ENCODE results near the gene MT1G.
"Not testable (repeated sequence)": the region's sequence is repeated elsewhere in the genome, so short reads cannot be mapped to it uniquely, and the experiment has no call there.

The MT1G gene

DNA sequence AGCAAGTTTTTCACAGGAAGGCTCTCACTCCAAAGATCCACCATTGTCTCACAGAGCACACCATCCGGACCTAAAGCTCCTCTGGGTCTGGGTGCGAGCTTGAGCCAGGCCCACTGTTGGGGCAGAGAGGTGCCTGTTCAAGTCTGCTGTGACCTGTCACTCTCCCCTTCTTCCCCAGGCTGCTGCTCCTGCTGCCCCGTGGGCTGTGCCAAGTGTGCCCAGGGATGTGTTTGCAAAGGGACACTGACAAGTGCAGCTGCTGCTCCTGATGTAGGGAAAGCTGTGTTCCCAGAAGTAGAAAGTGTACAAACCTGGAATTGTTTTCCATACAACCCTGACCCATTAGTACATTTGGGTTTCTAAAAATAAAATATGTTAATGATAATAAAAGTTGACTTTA is 9.6 kb upstream of the MT1G start:
- Histone ChIP-seq H3K27me3 (ENCODE audit: insufficient read depth, poor library complexity, severe bottlenecking) (peaks cover 14% of the 10 kb centered on the region), H3K27ac (replicated peaks) (no peak overlapping the region)
- TF ChIP-seq POLR2AphosphoS5 (IDR thresholded peaks at IDR 0.05; ENCODE audit: low read depth), result no peak
- TF ChIP-seq, protein P1, sequence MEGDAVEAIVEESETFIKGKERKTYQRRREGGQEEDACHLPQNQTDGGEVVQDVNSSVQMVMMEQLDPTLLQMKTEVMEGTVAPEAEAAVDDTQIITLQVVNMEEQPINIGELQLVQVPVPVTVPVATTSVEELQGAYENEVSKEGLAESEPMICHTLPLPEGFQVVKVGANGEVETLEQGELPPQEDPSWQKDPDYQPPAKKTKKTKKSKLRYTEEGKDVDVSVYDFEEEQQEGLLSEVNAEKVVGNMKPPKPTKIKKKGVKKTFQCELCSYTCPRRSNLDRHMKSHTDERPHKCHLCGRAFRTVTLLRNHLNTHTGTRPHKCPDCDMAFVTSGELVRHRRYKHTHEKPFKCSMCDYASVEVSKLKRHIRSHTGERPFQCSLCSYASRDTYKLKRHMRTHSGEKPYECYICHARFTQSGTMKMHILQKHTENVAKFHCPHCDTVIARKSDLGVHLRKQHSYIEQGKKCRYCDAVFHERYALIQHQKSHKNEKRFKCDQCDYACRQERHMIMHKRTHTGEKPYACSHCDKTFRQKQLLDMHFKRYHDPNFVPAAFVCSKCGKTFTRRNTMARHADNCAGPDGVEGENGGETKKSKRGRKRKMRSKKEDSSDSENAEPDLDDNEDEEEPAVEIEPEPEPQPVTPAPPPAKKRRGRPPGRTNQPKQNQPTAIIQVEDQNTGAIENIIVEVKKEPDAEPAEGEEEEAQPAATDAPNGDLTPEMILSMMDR (IDR thresholded peaks at IDR 0.05; ENCODE audit: insufficient read depth, low read length), result no peak
- TF ChIP-seq GABPA (IDR thresholded peaks at IDR 0.05; ENCODE audit: low read depth), result no peak
- TF ChIP-seq, protein P2, sequence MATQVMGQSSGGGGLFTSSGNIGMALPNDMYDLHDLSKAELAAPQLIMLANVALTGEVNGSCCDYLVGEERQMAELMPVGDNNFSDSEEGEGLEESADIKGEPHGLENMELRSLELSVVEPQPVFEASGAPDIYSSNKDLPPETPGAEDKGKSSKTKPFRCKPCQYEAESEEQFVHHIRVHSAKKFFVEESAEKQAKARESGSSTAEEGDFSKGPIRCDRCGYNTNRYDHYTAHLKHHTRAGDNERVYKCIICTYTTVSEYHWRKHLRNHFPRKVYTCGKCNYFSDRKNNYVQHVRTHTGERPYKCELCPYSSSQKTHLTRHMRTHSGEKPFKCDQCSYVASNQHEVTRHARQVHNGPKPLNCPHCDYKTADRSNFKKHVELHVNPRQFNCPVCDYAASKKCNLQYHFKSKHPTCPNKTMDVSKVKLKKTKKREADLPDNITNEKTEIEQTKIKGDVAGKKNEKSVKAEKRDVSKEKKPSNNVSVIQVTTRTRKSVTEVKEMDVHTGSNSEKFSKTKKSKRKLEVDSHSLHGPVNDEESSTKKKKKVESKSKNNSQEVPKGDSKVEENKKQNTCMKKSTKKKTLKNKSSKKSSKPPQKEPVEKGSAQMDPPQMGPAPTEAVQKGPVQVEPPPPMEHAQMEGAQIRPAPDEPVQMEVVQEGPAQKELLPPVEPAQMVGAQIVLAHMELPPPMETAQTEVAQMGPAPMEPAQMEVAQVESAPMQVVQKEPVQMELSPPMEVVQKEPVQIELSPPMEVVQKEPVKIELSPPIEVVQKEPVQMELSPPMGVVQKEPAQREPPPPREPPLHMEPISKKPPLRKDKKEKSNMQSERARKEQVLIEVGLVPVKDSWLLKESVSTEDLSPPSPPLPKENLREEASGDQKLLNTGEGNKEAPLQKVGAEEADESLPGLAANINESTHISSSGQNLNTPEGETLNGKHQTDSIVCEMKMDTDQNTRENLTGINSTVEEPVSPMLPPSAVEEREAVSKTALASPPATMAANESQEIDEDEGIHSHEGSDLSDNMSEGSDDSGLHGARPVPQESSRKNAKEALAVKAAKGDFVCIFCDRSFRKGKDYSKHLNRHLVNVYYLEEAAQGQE (IDR thresholded peaks at IDR 0.05; ENCODE audit: insufficient replicate concordance, low read depth), result no peak
- TF ChIP-seq SPI1 (IDR thresholded peaks at IDR 0.05; ENCODE audit: borderline replicate concordance, low read depth), result no peak

DNA sequence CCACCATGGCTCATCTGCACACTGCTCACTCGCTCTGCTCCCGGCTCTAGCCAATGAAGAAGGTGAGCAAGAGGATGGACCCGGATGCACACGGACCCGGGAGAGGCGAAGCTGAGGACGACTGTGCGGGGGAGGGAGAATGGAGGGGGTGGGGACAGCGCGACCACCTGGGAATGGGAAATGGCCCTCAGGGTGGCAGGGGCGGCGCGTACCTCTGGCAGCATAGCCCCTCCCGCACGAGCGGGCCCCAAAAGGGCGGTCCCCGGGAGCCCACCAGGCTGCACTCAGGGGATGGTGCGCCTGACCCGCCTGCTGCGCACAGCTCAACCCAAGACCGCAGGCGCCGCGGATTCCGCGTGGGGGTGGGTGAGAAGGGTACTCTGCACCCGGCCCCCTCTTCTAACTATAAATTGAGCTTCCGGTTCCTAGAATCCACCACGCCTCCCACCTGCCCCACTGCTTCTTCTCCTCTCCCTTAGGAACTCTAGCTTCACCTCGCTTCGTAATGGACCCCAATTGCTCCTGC is 7.9 kb upstream of the MT1G start:
- no peak for DNase-seq (ENCODE audit: low read depth in 1 of 2, low spot score in 1 of 2)
- Histone ChIP-seq H3K27ac (replicated peaks) (no peak overlapping the region), H3K27me3 (ENCODE audit: insufficient read depth, poor library complexity, severe bottlenecking) (peaks cover 14% of the 10 kb centered on the region), H3K4me3 (replicated peaks; ENCODE audit: insufficient read depth, low read length) (no peak overlapping the region)
- no peak for TF ChIP-seq SPI1 (IDR thresholded peaks at IDR 0.05; ENCODE audit: borderline replicate concordance, low read depth)
- TF ChIP-seq GABPA (IDR thresholded peaks at IDR 0.05; ENCODE audit: low read depth), result no peak
- TF ChIP-seq, protein P2 (IDR thresholded peaks at IDR 0.05; ENCODE audit: insufficient replicate concordance, low read depth), result no peak
- TF ChIP-seq POLR2AphosphoS5 (IDR thresholded peaks at IDR 0.05; ENCODE audit: low read depth), result no peak
- TF ChIP-seq, protein P1 (IDR thresholded peaks at IDR 0.05; ENCODE audit: insufficient read depth, low read length), result no peak

More for the DNA sequence above, 9.6 kb upstream of the MT1G start:
- no peak for DNase-seq (ENCODE audit: low read depth in 1 of 2, low spot score in 1 of 2)
- H3K4me3 ChIP-seq (replicated peaks; ENCODE audit: insufficient read depth, low read length), result no peak overlapping the region

DNA sequence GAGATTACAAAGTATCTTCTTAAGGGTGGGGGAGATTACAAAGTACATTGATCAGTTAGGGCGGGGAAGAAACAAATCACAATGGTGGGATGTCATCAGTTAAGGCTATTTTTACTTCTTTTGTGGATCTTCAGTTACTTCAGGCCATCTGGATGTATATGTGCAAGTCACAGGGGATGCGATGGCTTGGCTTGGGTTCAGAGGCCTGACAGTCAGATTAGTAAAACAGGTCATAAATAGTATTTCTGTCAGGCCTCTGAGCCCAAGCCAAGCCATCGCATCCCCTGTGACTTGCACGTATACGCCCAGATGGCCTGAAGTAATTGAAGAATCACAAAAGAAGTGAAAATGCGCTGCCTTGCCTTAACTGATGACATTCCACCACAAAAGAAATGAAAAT is 6.7 kb upstream of the MT1G start:
- DNase-seq (ENCODE audit: low read depth in 1 of 2, low spot score in 1 of 2); H3K27ac ChIP-seq (replicated peaks); H3K4me3 ChIP-seq (replicated peaks; ENCODE audit: insufficient read depth, low read length): not testable (repeated sequence)
- peaks cover 25% of the 10 kb centered on the region for H3K27me3 ChIP-seq (ENCODE audit: insufficient read depth, poor library complexity, severe bottlenecking)

DNA sequence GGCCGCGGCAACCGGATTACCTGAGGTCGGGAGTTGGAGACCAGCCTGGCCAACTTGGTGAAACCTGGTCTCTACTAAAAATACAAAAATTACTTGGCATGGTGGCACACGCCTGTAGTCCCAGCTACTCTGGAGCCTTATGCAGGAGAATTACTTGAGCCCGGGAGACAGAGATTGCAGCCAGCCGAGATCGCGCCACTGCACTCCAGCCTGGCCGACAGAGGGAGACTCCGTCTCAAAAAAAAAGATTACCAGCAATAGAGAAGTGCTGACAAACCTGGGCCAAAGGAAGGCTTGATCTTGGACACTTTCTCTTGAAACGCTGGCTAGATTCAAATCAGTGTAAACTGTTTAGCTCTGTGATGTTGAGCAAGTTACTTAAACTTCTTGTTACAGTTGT is 6.1 kb upstream of the MT1G start:
- peaks cover 32% of the 10 kb centered on the region for H3K27me3 ChIP-seq (ENCODE audit: insufficient read depth, poor library complexity, severe bottlenecking)
- H3K4me3 ChIP-seq (replicated peaks; ENCODE audit: insufficient read depth, low read length), result no peak overlapping the region
- no peak overlapping the region for H3K27ac ChIP-seq (replicated peaks)
- peak in 1 of 2 experiments; percentile 49 for DNase-seq (ENCODE audit: low read depth in 1 of 2, low spot score in 1 of 2)
- TF ChIP-seq SPI1 (IDR thresholded peaks at IDR 0.05; ENCODE audit: borderline replicate concordance, low read depth), result peak; percentile 55; the same call in 1 of the 2 replicates
- TF ChIP-seq, protein P2 (IDR thresholded peaks at IDR 0.05; ENCODE audit: insufficient replicate concordance, low read depth), result no peak
- TF ChIP-seq, protein P1 (IDR thresholded peaks at IDR 0.05; ENCODE audit: insufficient read depth, low read length), result peak; percentile 20

All from HL-60 (cell line).